HepG2 (cell line): ENCODE measurements around the gene TUBB2B.

Experiments
- BRD4 ChIP-seq: sonication (generic); formaldehyde crosslinking; IDR thresholded peaks from 2 replicates; pipeline ENCODE4 v1.4.0; 2020; ENCODE audit warnings: missing genetic modification reagents
- CTCF ChIP-seq: sonication (generic); formaldehyde crosslinking; IDR thresholded peaks from 2 replicates; pipeline ENCODE4 v1.5.0; 2020; ENCODE audit warnings: mild to moderate bottlenecking, missing genetic modification reagents, moderate library complexity
- EHMT2 ChIP-seq: fragments of 200-600 bp; sonication (generic); IDR thresholded peaks from 2 replicates; pipeline ENCODE4 v1.7.0; 2017; ENCODE audit warnings: antibody characterized with exemption, low read depth, low read length, borderline replicate concordance
- EP300 ChIP-seq, 3 experiments: sonication (generic) in 1 of 3; formaldehyde crosslinking in 1 of 3; IDR thresholded peaks; 2 replicates each; pipeline versions ENCODE4 v1.5.1 to v1.6.1; 2011 to 2020; ENCODE audit warnings: low read depth in 2 of 3, low read length in 2 of 3, borderline replicate concordance in 1 of 3, improper control_type of control experiment in 1 of 3, mild to moderate bottlenecking in 1 of 3, missing genetic modification reagents in 1 of 3, moderate library complexity in 1 of 3
- HOMEZ ChIP-seq: IDR thresholded peaks from 2 replicates; pipeline ENCODE4 v1.6.1; 2016; ENCODE audit warnings: low read depth
- MIER3 ChIP-seq: IDR thresholded peaks from 2 replicates; pipeline ENCODE4 v1.6.1; 2016; ENCODE audit warnings: missing compliant biosample characterization, borderline replicate concordance
- SNAPC5 ChIP-seq: sonication (generic); formaldehyde crosslinking; IDR thresholded peaks from 2 replicates; pipeline ENCODE4 v1.8.1; 2023; ENCODE audit warnings: mild to moderate bottlenecking, missing genetic modification reagents, borderline replicate concordance
- TEAD2 ChIP-seq: sonication (generic); formaldehyde crosslinking; IDR thresholded peaks from 2 replicates; pipeline ENCODE4 v1.9.0; 2021; ENCODE audit warnings: missing genetic modification reagents
- ZNF263 ChIP-seq: sonication (generic); formaldehyde crosslinking; IDR thresholded peaks from 2 replicates; pipeline ENCODE4 v1.4.0; 2020; ENCODE audit warnings: missing genetic modification reagents
- ZNF292 ChIP-seq: sonication (generic); formaldehyde crosslinking; IDR thresholded peaks from 2 replicates; pipeline ENCODE4 v1.8.1; 2022; ENCODE audit warnings: mild to moderate bottlenecking, low read depth, missing genetic modification reagents, borderline replicate concordance
- TF ChIP-seq, protein P1 (sequence below): sonication (generic); formaldehyde crosslinking; IDR thresholded peaks from 2 replicates; pipeline ENCODE4 v1.8.0; 2022; ENCODE audit warnings: missing genetic modification reagents, mild to moderate bottlenecking, borderline replicate concordance

- TF ChIP-seq BRD4 (CRISPR knock-in tag) (no peak), MIER3 (CRISPR knock-in tag) (no peak), EP300 (IDR thresholded peaks at IDR 0.05; ENCODE audit: low read depth in 2 of 2, low read length in 2 of 2) (no peak), EP300 (CRISPR knock-in tag; IDR thresholded peaks at IDR 0.05; ENCODE audit: borderline replicate concordance) (no peak), EHMT2 (no peak), HOMEZ (no peak), ZNF292 (no peak), TEAD2 (CRISPR knock-in tag) (no peak), SNAPC5 (CRISPR knock-in tag) (no peak), ZNF263 (no peak), CTCF (CRISPR knock-in tag) (no peak; the same call in 1 of the 2 replicates)
- TF ChIP-seq, protein P1, sequence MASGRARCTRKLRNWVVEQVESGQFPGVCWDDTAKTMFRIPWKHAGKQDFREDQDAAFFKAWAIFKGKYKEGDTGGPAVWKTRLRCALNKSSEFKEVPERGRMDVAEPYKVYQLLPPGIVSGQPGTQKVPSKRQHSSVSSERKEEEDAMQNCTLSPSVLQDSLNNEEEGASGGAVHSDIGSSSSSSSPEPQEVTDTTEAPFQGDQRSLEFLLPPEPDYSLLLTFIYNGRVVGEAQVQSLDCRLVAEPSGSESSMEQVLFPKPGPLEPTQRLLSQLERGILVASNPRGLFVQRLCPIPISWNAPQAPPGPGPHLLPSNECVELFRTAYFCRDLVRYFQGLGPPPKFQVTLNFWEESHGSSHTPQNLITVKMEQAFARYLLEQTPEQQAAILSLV, result no peak
These were observed 1.5 kb upstream of the TUBB2B start for GRCh38 chr6:3228771-3229565.
